Panc1 (cell line): ENCODE data around the gene HTR2B.

ENCODE experiments used
- CTCF ChIP-seq: fragments of 450-650 bp; IDR thresholded peaks from 2 replicates; pipeline ENCODE4 v1.5.1; 2017; ENCODE audit warnings: mild to moderate bottlenecking
- REST ChIP-seq, 2 experiments: IDR thresholded peaks; 2 replicates each; pipeline ENCODE4 v1.6.1; 2011 to 2012; ENCODE audit warnings: low read depth in 2 of 2, control low read depth in 1 of 2, low read length in 1 of 2, mild to moderate bottlenecking in 1 of 2, moderate library complexity in 1 of 2; ENCODE audit not compliant: insufficient read depth in 1 of 2

- TF ChIP-seq CTCF (no peak), REST (IDR thresholded peaks at IDR 0.05; ENCODE audit: insufficient read depth in 1 of 2, low read depth in 2 of 2, low read length in 1 of 2) (no peak)
Measured at GRCh38 chr2:231152800-231153557, 28.1 kb upstream of the HTR2B start.
